ENCODE measurements around the gene TCF4.

Gene TCF4

DNA sequence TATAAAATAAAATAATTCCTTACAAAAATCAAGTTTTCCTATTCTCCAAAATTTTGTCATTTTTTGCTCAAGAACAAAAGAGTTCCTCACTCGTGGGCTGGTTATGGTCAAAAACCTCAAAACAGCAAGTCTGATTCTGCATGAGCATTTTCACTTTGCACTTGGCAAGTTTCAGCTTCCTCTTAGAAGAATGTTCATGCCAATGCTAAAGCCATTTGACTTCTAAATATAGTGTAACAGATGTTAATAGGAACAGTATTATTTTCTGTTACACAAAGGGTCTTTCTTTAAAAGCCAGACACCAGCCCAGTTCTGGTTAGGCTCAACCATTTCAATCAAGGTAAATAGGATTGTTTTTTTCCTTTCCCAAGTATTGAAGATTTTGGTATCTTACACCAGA is 367.5 kb downstream of the TCF4 start:
- no peak for DNase-seq

DNA sequence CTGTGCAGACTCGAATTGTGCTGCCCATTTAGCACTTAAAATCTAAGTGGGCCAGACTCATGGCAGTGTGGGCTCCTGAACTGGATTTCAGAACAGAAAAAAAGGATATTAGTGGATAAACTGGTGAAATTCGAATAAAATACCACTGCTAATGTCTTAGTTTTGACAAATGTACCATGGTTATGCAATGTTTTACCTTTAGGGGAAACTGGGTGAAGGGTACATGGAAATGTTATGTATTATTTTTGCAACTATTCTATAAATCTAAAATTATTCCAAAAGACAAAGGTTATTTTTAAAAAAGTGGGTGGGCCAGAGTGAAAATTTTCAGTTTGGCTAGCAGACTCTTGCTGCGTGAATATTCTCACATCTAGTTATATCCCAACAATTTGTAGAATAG is 368.2 kb downstream of the TCF4 start:
- DNase-seq: no peak

DNA sequence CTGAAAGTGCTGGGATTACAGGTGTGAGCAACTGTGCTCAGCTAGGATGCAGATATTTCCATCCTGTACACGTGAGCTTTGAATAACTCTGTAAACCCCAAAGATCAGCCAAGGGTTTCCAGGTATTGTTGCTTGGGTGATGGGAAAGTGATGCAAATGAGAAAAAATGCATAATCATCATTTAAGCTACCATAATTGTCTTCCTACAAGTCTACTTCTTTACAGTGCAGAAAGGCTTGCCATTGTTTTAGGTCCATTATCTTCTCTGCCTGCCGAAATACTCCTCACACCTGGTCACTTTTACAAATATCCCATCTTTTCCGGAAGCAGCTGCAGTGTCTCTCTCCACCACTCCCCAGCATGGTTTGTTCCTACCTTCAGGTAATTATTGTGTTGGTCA is 368.9 kb downstream of the TCF4 start:
- DNase-seq: no peak

DNA sequence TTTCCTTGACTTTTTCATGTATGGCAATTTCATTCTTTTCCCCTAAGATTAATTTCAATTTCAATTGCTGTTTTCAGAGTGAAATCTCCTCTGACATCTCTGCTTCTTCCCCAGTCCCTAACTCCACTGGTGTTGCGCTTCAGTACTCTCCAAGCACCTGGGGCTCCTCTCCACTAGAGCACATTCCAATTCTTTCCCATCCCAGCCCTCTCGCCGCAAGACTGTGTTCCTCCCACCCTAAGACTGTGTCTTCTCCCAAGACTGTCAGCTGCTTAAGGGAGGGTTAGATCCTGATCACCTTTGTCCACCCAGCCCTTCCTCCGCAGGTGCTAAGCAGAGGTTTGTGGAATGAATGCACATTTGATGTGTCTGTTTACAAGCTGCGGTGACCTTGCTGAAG is 373.0 kb downstream of the TCF4 start:
- DNase-seq: no peak

DNA sequence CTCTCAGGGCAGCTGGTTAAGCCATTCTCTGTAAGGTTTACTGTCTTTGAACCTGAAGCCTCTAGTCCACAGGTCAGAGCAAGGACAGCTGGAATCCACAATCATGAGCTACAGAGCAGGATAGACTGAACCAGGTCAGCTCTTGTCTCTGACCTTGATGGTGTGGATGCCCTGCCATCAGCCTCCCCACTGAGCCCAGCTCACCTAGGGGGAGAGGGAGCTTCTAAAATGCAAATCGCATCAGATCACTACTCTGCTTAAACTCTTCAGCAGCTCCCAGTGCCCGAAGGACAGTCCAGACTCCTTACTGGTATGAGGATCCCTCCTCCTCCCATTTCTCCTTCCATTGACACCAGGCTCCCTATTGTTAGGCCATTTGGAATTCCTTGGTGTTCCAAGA is 373.5 kb downstream of the TCF4 start:
- no peak for DNase-seq

DNA sequence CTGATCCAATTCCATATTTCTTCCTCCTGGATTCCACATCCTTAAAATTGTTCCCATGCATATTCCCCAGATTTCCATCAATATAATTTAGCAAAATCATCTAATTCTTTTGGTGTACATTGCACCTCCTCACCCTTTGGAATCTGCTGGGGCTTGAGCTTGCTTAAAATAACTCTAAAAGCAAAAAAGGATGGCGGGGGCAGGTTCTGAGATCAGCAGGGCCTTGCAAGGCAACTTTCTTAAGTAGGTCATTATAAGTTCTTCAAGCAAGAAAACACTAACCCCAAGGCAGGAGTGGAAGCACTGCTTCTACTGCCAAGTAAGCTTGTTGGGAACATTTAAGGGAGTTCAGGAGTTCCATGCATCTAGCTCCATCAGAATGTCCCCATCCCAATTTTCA is 374.4 kb downstream of the TCF4 start:
- DNase-seq: no peak

DNA sequence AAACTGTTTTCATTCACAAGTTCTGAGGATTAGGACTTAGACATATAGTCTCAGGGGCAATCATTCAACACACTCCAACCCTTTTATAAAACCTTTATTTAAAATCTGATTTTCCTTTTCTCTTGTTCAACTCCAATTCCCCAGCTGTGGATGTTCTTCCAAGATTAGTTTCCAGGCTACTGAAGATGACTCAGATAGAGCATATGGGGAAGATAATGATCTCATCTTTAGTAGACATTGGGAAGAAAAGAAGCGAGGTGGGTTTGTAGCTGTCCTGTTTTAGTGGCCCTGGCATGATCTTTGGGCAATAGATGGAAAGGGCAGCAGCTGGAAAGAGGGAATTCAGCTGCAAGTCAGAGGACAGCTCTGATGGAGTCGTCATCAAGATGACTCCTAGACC is 381.1 kb downstream of the TCF4 start:
- no peak for DNase-seq

DNA sequence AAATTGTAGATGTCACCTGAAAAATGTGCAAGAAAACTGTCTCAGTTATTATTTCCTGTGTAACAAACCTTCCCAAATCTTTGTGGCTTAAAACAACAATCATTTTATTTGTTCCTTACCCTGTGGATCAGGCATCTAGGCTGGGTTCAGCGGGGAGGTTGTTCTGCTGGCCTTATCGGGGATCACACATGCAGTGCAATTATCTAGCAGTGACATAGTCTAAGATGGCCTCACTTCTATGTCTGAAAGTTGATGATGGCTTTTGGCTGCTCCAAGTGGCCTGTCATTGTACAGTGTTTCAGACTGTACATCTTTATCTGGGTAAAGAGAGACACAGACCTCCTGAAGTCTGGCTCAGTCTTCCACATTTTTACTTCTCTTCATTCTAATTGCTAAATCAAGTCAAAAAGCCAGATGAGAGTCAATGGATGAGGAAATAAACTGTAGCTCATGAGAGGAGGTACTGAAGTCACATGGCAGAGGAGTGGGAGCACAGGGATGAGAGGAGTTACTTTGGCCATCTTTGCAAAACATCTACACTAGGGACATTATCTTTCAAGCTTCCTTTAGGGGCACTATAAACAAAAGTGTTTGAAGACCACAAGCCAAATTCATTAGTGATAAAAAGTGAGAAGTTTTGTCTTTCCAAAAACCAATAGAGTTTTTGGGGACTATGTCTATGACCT is 385.6 kb downstream of the TCF4 start:
- DNase-seq: no peak

DNA sequence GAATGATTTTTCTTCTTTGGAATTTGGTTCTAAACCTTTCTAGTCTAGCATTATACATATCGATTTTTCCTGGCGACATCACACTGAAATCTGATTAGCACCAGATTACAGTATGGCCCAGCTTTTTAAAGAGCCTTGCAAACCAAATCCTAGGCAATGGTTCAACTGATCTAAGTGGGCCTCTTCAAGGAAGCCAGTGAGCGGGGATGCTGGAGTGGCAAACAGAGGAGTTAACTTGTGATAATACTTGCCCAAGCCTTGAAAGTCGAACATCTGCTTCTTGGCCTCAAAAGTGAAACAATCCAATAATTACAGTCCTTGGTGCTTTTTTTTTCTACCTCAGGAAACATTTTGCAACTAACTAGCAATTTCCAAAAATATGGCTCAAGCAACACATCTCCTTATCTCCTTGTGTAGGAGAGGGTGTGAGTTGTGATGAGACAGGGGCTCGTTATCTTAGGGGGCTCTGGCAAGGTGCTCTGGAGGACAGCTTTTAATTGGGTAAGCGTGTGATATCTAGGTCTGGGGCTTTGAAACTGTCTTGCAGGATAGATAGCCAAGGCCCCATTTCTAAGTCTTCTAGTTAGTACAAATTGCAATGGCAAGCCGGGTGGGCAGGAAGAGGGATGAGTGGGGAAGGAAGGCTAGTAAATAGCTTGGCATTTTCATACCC is 388.6 kb downstream of the TCF4 start:
- DNase-seq: no peak

DNA sequence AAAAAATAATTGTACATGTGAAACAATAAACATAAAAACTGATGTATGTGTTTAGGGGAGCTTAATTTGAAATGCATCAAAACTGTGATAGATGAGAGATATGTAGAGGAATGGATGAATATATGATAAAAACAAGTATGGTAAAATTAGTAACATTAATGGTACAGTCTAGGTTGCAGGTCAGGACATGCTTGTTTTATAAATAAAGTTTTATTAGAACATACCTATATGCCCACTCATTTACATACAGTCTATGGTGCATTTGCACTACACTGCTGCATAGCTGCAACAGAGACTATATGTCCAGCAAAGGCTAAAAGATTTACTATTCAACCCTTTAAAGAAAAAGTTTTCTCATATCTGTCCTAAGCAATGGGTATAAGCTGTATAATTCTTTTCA is 392.1 kb downstream of the TCF4 start:
- no peak for DNase-seq

DNA sequence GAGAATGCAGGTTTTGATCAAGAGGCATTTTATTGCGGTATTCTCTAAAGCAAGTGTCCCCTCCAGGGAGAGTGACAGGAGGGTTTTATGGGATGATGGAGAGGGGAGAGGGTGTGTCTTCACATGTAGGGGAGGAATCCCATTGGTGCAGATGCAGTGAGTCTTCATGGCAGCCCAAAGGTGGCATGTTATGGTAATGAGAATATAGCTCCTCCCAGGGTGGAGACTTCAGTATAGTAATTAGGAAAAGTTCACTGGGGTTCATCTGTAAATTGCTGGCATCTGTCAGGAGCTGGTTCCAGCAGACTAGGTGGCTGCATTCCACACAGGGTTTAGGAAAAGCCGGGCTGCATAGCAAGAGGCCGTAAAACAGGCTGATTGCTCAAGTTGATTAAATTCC is 398.0 kb downstream of the TCF4 start:
- DNase-seq: no peak

DNA sequence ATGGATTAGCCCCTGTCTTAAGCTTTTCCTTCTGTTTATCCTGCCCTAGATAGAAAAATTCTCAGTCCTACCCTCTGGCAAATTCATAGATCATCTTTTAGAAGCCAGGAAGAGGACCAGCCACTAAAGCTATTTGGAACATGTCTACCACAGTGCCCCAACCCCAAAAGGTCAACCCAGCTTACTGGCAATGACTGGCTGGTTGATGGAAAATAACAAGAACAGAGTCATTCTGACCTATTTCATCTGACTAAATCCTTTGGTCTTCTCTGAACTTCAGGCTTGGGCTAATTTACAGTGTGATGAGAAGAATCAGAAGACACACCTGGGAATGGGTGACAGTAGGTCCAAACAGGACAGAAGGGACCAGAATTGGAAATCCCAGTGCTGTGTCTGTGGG is 401.4 kb downstream of the TCF4 start:
- DNase-seq: no peak

DNA sequence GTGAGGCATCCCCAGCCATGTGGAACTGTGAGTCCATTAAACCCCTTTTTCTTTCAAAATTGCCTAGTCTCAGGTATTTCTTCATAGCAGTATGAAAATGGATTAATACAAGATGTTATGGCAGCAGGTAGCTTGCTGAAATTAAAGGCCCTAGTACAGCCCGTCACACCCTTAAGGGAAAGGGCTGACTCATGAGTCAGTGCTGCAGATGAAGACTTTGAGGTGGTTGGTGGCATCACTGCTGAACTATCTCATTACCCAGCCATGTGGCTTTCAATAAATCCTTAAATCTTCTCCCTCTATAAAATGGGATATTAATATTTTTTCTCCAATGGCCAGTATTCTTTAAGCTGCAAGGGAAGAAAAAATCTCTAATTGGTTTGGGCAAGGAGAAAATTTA is 402.6 kb downstream of the TCF4 start:
- no peak for DNase-seq

DNA sequence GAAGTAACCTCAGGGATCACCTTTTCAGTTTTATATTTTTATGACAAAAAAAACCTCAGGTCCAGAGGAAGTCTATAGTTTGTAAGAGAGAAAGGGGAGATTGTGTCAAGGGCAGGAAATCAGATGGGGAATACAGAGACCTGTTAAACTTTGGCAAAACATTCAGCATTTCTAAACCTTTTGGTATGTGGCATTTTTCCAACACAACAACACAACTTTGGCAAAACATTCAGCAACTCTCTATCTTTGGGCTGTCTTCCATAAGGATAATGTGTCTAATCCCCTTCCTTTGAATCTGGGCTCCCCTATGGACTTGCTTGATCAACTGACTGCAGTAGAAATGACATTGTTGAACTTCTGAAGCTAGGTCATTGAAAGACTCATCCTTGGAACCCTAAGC is 408.2 kb downstream of the TCF4 start:
- DNase-seq: no peak

DNA sequence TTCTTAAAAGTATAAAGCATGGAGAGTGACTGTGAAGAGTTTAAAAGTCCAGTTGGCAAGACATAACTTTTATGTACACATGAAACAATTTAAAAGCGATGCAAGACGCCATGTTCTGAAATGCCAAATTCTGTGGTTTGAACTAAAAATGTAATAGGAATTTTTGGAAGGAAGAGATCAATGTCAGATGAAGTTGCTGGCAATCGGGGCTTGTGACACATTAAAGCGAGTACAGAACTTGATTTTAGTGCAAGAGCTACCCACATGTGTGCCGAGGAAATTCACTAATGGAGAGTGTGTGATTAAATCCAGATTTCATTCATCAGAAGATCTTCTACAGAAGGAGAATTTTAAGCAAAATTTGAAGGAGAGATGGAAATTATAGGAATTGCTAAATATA is 408.6 kb downstream of the TCF4 start:
- no peak for DNase-seq

DNA sequence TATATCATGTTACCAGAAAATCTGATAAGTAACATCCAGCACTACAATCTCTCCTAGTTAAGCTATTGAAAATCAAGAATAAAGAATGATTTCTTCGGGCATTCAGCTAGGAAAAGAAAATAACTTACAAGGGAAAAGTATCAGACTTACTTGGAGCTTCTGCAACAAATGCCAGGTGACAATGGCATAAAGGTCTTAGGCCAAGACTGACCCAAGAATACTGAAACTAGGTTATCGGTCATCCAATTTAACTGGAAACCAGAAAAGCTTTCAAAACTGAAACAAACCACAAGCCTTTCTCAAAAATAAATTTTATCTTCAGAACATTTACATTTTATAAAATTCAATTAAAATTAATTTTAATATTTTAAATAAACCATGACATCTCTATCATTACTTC is 414.7 kb downstream of the TCF4 start:
- no peak for DNase-seq

Data from NCI-H2081 (cell line).